ENCODE results near the gene NRCAM. TPM values are rescaled to one million over a fixed set of nuclear protein-coding genes. Genes with fewer than 3 reads are reported as not detected.

Gene NRCAM
- total and polyA plus RNA-seq, 4 donors = 0.17 to 3.2 (median 0.64) TPM

DNA sequence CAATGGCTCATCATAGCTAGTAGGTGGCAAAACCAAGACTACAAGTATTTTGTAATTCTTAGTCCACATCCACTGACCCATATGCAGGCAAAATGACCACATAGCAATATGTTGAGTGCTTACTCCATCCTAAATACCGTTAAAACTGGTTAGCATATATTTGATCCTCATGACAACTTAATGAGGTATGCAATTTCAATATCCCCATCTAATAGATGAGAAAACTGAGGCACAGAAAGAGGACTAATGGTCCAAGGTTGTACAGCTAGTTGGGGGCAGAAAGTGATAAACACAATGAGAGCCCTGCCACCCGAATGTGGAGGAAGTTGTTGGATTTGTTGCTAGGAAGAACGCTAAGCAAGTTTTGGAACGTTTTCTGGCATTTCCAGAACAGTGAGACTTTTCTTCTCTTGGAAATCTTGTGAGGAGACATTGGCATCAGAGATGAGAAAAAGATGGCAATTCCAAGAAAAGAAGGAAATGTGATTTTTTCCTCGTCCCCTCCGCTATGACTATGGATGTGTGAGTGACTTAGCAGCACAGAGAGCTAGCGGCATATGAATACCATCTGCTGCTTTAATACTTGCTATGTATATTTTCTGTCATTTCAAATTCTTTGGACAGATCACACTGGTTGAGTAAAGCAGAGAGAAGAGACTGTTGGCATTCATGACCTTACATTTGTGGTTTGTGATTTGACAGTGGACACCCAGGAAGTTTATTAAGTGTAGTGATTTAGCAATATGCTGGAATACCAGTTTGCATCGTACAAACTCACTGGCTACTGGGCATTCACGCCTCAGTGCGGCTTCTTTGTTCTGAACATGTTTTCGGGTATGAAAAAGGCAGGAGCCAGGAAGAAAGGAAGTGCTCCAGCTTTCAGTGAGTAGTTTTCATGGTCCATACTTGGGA is 51.5 kb downstream of the NRCAM start:
- H3K27ac ChIP-seq (ENCODE audit: low read depth in 1 of 2, low read length in 2 of 2) = no peak overlapping the region
- H3K27me3 ChIP-seq (ENCODE audit: control insufficient read depth in 4 of 4, insufficient read depth in 4 of 4, low read length in 3 of 4) = no peaks in the 10 kb centered on the region
- no peak for DNase-seq (ENCODE audit: low spot score)
- no peak overlapping the region for H3K4me3 ChIP-seq (ENCODE audit: low read depth in 1 of 3, low read length in 3 of 3)
- peaks cover 0 to 7% (median 3%) of the 10 kb centered on the region in 4 donors for H3K4me1 ChIP-seq (ENCODE audit: control insufficient read depth in 4 of 4, insufficient read depth in 4 of 4, low read length in 3 of 4)
- H3K9me3 ChIP-seq (ENCODE audit: control insufficient read depth in 4 of 4, low read length in 3 of 4) = no peaks in the 10 kb centered on the region
- H3K9ac ChIP-seq (ENCODE audit: low read depth in 1 of 2, low read length in 2 of 2) = no peak overlapping the region
- no peaks in the 10 kb centered on the region for H3K36me3 ChIP-seq (ENCODE audit: control insufficient read depth in 4 of 4, insufficient read depth in 3 of 4, low read depth in 1 of 4, low read length in 3 of 4)
- TF ChIP-seq SP1 (IDR thresholded peaks at IDR 0.05) (no peak), CTCF (IDR thresholded peaks at IDR 0.05; ENCODE audit: low read depth, low read length, missing input control) (no peak), ATF3 (IDR thresholded peaks at IDR 0.05) (no peak), YY1 (IDR thresholded peaks at IDR 0.05) (no peak), JUND (IDR thresholded peaks at IDR 0.05) (no peak), TAF1 (conservative IDR thresholded peaks at IDR 0.05) (no peak), RAD21 (IDR thresholded peaks at IDR 0.05) (no peak), RXRA (IDR thresholded peaks at IDR 0.05) (no peak), HNF4A (conservative IDR thresholded peaks at IDR 0.05) (no peak), MAX (IDR thresholded peaks at IDR 0.05) (no peak), FOXA2 (IDR thresholded peaks at IDR 0.05) (no peak), HNF4G (IDR thresholded peaks at IDR 0.05) (no peak), FOXA1 (IDR thresholded peaks at IDR 0.05) (no peak)
- TF ChIP-seq, protein P1, sequence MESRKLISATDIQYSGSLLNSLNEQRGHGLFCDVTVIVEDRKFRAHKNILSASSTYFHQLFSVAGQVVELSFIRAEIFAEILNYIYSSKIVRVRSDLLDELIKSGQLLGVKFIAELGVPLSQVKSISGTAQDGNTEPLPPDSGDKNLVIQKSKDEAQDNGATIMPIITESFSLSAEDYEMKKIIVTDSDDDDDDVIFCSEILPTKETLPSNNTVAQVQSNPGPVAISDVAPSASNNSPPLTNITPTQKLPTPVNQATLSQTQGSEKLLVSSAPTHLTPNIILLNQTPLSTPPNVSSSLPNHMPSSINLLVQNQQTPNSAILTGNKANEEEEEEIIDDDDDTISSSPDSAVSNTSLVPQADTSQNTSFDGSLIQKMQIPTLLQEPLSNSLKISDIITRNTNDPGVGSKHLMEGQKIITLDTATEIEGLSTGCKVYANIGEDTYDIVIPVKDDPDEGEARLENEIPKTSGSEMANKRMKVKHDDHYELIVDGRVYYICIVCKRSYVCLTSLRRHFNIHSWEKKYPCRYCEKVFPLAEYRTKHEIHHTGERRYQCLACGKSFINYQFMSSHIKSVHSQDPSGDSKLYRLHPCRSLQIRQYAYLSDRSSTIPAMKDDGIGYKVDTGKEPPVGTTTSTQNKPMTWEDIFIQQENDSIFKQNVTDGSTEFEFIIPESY (IDR thresholded peaks at IDR 0.05) = no peak
- TF ChIP-seq, protein P2, sequence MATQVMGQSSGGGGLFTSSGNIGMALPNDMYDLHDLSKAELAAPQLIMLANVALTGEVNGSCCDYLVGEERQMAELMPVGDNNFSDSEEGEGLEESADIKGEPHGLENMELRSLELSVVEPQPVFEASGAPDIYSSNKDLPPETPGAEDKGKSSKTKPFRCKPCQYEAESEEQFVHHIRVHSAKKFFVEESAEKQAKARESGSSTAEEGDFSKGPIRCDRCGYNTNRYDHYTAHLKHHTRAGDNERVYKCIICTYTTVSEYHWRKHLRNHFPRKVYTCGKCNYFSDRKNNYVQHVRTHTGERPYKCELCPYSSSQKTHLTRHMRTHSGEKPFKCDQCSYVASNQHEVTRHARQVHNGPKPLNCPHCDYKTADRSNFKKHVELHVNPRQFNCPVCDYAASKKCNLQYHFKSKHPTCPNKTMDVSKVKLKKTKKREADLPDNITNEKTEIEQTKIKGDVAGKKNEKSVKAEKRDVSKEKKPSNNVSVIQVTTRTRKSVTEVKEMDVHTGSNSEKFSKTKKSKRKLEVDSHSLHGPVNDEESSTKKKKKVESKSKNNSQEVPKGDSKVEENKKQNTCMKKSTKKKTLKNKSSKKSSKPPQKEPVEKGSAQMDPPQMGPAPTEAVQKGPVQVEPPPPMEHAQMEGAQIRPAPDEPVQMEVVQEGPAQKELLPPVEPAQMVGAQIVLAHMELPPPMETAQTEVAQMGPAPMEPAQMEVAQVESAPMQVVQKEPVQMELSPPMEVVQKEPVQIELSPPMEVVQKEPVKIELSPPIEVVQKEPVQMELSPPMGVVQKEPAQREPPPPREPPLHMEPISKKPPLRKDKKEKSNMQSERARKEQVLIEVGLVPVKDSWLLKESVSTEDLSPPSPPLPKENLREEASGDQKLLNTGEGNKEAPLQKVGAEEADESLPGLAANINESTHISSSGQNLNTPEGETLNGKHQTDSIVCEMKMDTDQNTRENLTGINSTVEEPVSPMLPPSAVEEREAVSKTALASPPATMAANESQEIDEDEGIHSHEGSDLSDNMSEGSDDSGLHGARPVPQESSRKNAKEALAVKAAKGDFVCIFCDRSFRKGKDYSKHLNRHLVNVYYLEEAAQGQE (IDR thresholded peaks at IDR 0.05) = no peak
- 93% methylated on average over 11 of the region's 11 CpGs for WGBS

Data from liver (tissue), 9 donors.